GM21717 (cell line): Measurements from ENCODE around the gene FAM120B.

Experiments used
- ATAC-seq: cut with Tn5 transposase; IDR thresholded peaks from one replicate; pipeline ENCODE4 v1.9.1; 2021; ENCODE audit warnings: mild to moderate bottlenecking, moderate library complexity; ENCODE audit not compliant: unreplicated experiment

The FAM120B gene

GRCh38 chr6:170272341-170273065 lies 34.1 kb upstream of the FAM120B start:
- no peak for ATAC-seq

DNA sequence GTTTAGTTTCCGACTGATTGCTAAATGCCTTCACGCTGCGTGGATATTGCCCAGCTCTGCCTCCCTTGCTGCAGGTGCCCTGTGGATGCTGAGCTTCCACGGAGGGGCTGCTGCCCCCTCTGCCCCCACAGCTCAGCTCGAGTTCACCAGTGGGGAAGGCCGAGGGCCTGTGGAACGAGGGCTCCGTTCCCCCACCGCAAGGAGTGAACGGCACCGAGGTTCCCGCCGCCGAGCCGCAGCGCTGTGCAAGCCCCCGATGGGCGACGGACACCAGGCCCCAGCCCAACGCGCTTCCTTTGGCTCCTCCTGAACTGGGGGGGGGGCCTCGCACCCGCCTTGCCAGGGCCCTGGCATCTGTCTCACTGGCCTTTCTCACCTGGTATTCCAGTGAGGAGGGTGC lies 33.4 kb upstream of the FAM120B start:
- no peak for ATAC-seq

GRCh38 chr6:170273681-170274080 lies 32.9 kb upstream of the FAM120B start:
- no peak for ATAC-seq

DNA sequence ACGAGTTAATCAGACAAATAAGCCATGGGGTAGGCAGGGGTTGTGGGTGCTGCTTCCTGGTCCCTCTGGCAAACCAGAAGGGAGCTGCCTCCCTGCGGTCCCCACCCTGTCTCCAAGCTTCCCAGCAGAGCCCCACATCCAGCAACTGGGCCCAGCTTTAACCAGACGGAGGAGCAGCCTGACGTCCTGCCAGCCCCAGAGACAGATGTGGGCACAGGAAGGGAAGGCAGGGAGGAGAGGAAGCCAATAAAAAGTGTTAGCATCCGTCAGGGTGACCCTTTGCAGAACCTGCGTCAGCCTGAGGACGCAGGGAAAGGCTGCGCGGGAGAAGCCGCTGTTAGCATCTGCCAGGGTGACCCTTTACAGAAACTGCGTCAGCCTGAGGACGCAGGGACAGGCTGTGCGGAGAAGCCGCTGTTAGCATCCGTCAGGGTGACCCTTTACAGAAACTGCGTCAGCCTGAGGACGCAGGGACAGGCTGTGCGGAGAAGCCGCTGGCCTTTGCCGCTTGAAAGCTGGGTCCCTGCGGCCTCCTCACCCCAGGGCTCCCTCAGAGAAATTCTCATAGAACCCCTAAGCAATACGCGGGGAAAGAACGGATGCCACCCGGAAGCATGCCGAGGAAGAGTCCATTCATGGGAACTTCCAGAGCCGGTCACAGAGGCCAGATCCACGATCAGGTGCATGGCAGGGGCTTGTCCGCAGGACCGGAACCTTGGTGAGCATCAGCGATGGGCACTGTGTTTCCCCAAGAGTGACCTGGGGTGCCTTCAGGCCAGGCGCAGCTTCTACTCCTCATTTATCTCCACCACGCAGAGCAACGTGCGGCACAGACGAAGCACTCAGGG lies 31.6 kb upstream of the FAM120B start:
- ATAC-seq = no peak

DNA sequence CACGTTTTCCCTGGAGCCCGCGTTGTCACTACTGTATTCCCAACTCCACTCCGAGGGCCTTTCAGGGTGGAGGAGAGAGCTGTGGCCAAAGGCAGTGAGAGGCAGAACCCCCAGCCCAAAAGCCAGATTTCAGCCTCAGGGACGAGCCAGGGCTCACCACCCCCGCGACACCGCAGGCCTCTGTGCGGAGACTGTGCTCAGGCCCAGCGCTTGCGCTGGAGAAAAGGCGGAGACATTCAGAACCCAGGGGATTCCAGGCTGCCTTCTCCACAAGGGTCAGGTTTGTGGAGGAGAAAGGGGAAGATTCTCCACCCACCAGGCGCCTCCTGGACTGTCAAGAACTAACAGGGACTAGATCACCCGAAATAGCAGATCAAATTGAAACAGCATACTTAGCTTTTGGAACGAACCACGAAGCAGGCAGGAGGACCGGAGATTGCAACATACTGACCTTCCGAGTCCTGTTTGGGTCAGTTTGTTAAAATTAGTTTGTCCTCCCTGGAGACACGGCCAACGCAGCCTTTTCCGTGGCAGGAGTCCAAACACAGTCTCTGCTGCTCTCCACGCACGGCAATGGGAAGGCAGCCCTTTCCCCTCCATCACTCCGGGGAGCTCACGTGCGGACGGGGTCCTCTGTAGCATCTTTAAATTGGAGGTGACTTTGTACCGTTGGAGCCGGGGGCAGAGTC lies 30.0 kb upstream of the FAM120B start:
- no peak for ATAC-seq

- no peak for ATAC-seq
These were observed 28.4 kb upstream of the FAM120B start for GRCh38 chr6:170277893-170278742.

DNA sequence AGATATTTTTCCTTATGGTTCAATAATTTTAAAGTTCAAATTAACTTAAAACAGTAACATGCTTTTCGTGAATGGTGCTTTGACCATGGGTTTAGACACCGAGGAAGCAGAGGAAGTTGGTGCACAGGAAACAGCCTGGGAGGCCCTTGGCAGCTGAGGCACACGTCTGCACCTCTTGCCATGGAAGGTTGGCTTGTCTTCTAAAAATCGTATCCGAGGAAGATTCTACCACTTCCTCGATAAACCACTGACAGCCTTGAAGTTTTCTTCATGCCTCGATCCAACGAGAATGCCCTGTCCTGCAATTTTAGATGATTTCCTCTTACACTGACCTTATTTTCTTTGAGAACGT lies 27.8 kb upstream of the FAM120B start:
- no peak for ATAC-seq

DNA sequence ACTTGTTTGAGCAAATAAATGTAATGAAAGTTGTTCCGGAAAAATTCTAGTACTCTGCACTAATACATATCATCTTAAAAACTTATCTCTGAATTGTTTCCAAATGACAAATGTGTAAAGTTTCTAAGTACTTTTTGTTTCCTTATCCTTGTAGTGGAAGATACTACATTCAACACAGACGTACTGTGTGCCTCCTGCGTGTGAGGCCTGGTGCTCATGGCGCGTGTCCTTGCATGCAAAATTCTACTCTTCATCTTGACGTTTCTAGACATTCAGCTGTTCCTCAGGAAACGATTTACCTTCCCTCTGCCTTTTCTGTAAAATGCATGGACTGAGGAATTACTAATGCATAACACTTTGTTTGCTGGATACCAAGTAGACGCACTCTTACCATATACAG lies 27.1 kb upstream of the FAM120B start:
- ATAC-seq = no peak

DNA sequence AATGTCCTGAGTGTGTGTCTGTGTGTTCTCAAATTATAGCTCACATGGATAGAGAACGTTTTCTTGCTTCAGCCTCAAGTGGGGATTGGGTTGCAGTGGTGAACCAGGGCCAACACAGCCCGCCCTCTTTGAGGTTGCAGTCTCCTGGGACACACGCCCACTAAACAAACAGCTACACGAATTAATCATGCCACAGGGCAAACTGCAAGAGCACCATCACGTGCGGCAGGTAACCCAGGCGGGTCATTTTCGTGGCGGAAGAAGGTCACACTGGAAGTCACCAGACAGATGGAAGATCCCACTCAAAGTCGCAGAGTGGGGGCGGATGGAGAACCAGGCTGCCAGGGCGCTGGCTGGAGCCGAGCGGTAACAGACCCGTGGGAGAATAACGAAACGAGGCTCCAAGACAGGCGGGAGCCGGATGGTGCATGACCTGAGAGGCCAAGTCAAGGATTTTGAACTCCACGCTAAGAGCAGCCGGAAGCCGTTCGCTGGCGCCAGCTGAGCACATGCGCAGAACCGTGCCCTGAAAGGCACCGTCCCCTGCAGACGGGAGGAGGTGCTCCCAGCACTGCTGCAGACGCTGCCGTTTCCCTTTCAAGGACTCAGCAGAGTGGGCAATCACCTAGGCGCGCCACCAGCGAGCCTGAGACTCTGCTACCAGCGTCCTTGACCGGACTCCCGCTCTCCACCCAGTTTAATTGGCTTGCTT lies 26.4 kb upstream of the FAM120B start:
- ATAC-seq = no peak

GRCh38 chr6:170280689-170281045 lies 25.9 kb upstream of the FAM120B start:
- no peak for ATAC-seq

- no peak for ATAC-seq
These were observed 24.9 kb upstream of the FAM120B start for GRCh38 chr6:170281331-170282292.

GRCh38 chr6:170282512-170283158 lies 23.9 kb upstream of the FAM120B start:
- no peak for ATAC-seq

DNA sequence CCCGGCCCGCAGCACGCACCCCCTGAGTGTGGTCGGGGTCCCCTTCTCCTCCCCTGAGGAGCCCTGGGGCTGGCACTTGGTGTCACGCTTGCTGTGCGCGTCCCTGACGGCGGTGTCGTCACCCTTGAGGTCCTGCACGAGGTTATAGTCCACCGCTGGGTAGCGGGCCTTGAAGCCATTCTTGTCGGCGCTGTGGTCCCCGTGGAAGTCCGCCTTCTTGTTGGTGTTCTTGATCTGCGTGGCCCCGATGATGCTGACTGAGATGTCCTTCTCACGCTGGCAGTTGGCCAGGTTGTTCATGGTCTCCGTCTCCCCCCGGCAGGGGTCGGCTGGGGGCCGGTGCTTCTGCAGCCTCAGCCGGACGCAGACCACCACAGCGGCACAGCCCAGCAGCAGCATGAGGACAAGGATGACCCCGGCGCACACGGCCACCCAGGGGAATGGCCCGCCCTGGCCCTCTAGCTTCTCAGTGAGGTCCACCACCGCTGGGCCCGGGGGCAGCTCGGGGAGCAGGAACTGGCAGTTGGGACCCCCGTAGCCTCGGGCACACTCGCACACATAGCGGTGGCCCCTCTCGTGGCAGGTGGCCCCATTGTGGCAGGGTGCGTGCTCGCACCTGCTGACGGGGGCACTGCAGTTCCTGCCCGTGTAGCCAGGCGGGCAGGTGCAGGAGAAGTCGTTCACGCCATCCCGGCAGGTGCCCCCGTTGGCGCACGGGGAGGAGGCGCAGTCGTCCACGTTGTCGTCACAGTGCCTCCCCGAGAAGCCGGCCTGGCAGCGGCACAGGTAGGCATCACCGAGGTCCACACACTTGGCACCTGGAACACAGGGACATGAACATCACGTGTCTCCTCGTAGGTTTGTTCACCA lies 23.1 kb upstream of the FAM120B start:
- no peak for ATAC-seq

GRCh38 chr6:170284126-170284773 lies 22.3 kb upstream of the FAM120B start:
- no peak for ATAC-seq

- ATAC-seq = no peak
These were observed 21.6 kb upstream of the FAM120B start for GRCh38 chr6:170284866-170285469.

DNA sequence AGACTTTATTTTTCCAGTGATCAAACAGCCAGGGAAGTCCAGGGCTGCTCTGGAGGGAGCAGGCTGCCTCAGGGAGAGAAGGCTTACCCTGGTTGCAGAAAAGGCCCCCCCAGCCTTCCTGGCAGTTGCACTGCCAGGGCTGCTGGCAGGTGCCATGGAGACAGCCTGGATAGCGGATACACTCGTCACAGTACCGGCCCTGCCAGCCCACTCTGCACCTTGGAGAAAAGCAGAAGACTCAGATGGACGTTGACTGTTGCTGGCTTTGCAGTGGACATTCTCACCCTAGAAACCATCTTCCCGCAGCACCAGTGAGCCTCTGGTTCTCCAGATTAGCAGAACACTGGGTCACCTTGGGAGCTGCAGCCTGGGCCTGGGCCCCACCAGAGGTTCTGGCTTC lies 21.1 kb upstream of the FAM120B start:
- ATAC-seq = no peak
